HG03460 (cell line): ENCODE measurements around the gene SRGAP1.

Experiments
- ATAC-seq: cut with Tn5 transposase; IDR thresholded peaks from one replicate; pipeline ENCODE4 v1.9.1; 2021; ENCODE audit not compliant: unreplicated experiment

The SRGAP1 gene

GRCh38 chr12:63934936-63935335, 90.4 kb downstream of the SRGAP1 start:
- ATAC-seq = no peak

- ATAC-seq = no peak
Observed at GRCh38 chr12:63935361-63935760, 90.9 kb downstream of the SRGAP1 start.

GRCh38 chr12:63937378-63938316, 93.1 kb downstream of the SRGAP1 start:
- ATAC-seq = no peak

GRCh38 chr12:63940310-63941005, 96.0 kb downstream of the SRGAP1 start:
- no peak for ATAC-seq

- ATAC-seq = no peak
Observed at GRCh38 chr12:63941166-63941800, 96.8 kb downstream of the SRGAP1 start.

- no peak for ATAC-seq
Observed at GRCh38 chr12:63941879-63942278, 97.4 kb downstream of the SRGAP1 start.

- no peak for ATAC-seq
Observed at GRCh38 chr12:63942464-63943241, 98.2 kb downstream of the SRGAP1 start.

GRCh38 chr12:63944034-63944579, 99.6 kb downstream of the SRGAP1 start:
- ATAC-seq = no peak

- no peak for ATAC-seq
Observed at GRCh38 chr12:63944586-63945228, 100.2 kb downstream of the SRGAP1 start.

GRCh38 chr12:63945777-63946176, 101.3 kb downstream of the SRGAP1 start:
- ATAC-seq = no peak

GRCh38 chr12:63948211-63948610, 103.7 kb downstream of the SRGAP1 start:
- ATAC-seq = no peak

GRCh38 chr12:63949902-63950301, 105.4 kb downstream of the SRGAP1 start:
- no peak for ATAC-seq

- no peak for ATAC-seq
Observed at GRCh38 chr12:63952995-63953394, 108.5 kb downstream of the SRGAP1 start.

- ATAC-seq = no peak
Observed at GRCh38 chr12:63955831-63956666, 111.5 kb downstream of the SRGAP1 start.

- ATAC-seq = no peak
Observed at GRCh38 chr12:63957496-63957895, 113.0 kb downstream of the SRGAP1 start.

- ATAC-seq = no peak
Observed at GRCh38 chr12:63958876-63959580, 114.5 kb downstream of the SRGAP1 start.

GRCh38 chr12:63961048-63961447, 116.5 kb downstream of the SRGAP1 start:
- no peak for ATAC-seq

- no peak for ATAC-seq
Observed at GRCh38 chr12:63961543-63961942, 117.0 kb downstream of the SRGAP1 start.

GRCh38 chr12:63963868-63964267, 119.4 kb downstream of the SRGAP1 start:
- no peak for ATAC-seq
